GM18858 (cell line): ENCODE data around the gene CLP1.
"Not testable (repeated sequence)": the region's sequence is repeated elsewhere in the genome, so short reads cannot be mapped to it uniquely, and the experiment has no call there.

ENCODE experiments used
- ATAC-seq: cut with Tn5 transposase; IDR thresholded peaks from one replicate; pipeline ENCODE4 v1.9.1; 2021; ENCODE audit not compliant: unreplicated experiment

CLP1 gene

DNA sequence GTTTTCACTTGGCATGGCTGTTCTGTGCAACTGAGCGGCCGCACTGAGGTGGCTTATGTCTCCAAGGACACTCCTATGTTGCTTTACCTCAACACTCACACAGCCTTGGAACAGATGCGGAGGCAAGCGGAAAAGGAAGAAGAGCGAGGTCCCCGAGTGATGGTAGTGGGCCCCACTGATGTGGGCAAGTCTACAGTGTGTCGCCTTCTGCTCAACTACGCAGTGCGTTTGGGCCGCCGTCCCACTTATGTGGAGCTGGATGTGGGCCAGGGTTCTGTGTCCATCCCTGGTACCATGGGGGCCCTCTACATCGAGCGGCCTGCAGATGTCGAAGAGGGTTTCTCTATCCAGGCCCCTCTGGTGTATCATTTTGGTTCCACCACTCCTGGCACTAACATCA lies 2.1 kb downstream of the CLP1 start:
- ATAC-seq: no peak

- ATAC-seq: no peak
Measured at GRCh38 chr11:57662893-57663292, 5.3 kb downstream of the CLP1 start.

- no peak for ATAC-seq
Measured at GRCh38 chr11:57663975-57664374, 6.4 kb downstream of the CLP1 start.

GRCh38 chr11:57667117-57667735 lies 9.7 kb downstream of the CLP1 start:
- peak; percentile 57 for ATAC-seq

- ATAC-seq: peak; percentile 83
Measured at GRCh38 chr11:57667736-57668433, 10.3 kb downstream of the CLP1 start, which contains the start of gene ZDHHC5. Gene ZDHHC5 (plus strand): TSS chr11:57668114. CDS start chr11:57673091, 4,977 bp downstream.

- no peak for ATAC-seq
Measured at GRCh38 chr11:57668434-57668782, 10.8 kb downstream of the CLP1 start.

- ATAC-seq: no peak
Measured at GRCh38 chr11:57674251-57674650, 16.7 kb downstream of the CLP1 start.

- no peak for ATAC-seq
Measured at GRCh38 chr11:57675176-57675941, 17.8 kb downstream of the CLP1 start.

DNA sequence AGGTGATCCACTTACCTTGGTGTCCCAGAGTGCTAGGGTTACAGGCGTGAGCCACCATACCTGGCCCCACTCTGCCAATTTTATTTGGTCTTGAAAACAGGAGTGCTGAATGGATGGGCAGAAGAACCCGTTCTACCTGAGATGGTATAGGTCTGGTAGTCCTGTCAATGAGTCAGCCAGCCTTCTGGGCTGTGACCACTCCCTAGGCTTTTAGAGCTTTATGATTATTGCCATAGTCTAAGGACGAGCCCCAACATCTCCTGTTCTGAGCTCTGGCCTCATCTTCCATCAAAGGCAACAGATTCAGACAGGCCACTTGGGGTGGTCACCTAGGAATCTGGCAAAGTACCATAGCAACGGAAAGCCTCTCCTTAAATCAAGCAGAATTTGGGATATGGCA lies 21.8 kb downstream of the CLP1 start:
- no peak for ATAC-seq

GRCh38 chr11:57680552-57680874 lies 23.0 kb downstream of the CLP1 start:
- ATAC-seq: no peak

- no peak for ATAC-seq
Measured at GRCh38 chr11:57681168-57681567, 23.6 kb downstream of the CLP1 start.

- not testable (repeated sequence) for ATAC-seq
Measured at GRCh38 chr11:57690474-57690873, 32.9 kb downstream of the CLP1 start.

GRCh38 chr11:57698843-57699365 lies 41.3 kb downstream of the CLP1 start:
- ATAC-seq: no peak

GRCh38 chr11:57699813-57700212 lies 42.3 kb downstream of the CLP1 start:
- no peak for ATAC-seq

DNA sequence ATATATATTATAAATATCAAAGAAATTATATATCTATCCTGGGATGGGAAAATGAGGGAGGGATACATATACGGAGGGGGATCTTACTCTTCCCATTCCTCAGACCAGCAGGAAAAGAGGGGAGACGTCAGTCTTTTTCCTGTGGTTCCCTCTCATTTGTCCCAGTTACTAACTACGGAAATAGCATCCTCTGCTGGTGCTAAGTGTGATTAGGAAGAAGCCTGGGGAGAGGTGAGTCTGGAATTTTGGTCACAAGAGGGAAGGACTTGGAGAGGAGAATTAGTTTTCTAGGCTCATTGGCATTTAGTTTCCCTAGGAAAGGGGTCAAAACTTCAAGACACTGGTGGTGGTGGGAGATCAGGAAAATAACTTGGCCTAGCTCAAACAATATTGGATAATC lies 42.9 kb downstream of the CLP1 start:
- no peak for ATAC-seq

DNA sequence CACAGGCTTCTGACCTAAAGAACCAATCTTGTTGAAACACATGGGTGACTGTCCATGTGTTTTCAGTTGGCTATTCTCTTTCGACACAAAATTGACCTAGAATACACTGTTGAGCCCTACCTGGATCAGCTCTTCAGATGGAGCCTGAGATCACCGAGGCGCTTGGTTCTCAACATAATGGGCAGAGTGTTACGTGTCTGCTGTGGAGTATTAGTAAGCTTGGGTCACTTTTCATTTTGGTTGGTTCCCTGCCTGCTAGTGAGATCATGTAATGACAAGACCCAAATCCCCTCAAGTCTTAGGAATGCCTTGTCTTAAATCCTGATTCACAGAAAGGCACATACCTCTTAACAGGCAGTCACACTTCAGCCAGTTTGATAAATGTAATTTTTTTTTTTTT lies 45.8 kb downstream of the CLP1 start:
- no peak for ATAC-seq

DNA sequence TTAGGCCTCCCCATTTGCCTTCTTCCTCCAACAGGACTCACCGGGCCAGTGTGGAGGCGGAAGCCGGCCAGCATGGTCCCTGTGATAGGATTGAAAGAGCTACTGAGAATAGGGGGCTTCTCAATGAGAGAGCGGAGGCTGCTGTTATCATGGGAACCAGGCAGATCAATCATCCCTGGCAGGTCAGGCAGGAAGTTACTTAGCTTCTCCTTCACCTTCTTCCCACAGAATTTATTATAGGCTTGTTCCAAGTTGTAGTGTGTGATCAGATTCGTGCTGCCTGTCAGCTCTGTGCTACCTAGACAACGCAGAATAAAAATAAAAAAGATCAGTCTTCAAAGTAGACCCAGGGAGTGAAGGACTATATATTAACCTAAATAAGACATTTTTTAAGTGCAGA lies 47.4 kb downstream of the CLP1 start:
- no peak for ATAC-seq

DNA sequence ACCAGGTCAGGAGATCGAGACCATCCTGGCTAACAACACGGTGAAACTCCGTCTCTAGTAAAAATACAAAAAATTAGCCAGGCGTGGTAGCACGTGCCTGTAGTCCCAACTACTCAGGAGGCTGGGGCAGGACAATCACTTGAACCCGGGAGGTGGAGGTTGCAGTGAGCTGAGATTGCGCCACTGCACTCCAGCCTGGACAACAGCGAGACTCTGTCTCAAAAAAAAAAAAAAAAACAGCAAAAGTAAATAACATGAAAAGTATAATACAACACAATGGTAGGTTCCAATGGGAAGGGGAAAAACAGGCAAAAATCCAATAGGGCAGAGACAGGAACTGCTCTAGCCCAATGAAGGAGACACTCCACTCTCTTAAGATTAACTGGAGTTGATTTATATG lies 47.9 kb downstream of the CLP1 start:
- ATAC-seq: not testable (repeated sequence)

- ATAC-seq: no peak
Measured at GRCh38 chr11:57709802-57710367, 52.3 kb downstream of the CLP1 start.
